DMS 273 (cell line): Measurements from ENCODE around the gene TPP2.

ENCODE experiments used
- DNase-seq: peaks from one replicate; lab custom pipeline; 2025; ENCODE audit not compliant: unreplicated experiment; lab: John Stamatoyannopoulos, UW

Gene TPP2

GRCh38 chr13:102596147-102597028 lies at the start of gene TPP2:
Gene TPP2, plus strand, starts transcription at chr13:102596986. Its CDS starts 53 bp downstream, at chr13:102597039.
- peak; percentile 98 for DNase-seq

- DNase-seq, result no peak
Observed at GRCh38 chr13:102548811-102549210, 48.0 kb upstream of the TPP2 start.

GRCh38 chr13:102550507-102550906 lies 46.3 kb upstream of the TPP2 start:
- DNase-seq, result no peak

GRCh38 chr13:102555914-102556553 lies 40.8 kb upstream of the TPP2 start:
- DNase-seq, result peak; percentile 73

GRCh38 chr13:102556806-102557205 lies 40.0 kb upstream of the TPP2 start:
- DNase-seq, result peak; percentile 27

- DNase-seq, result peak; percentile 11
Observed at GRCh38 chr13:102558029-102558428, 38.8 kb upstream of the TPP2 start.

- no peak for DNase-seq
Observed at GRCh38 chr13:102561933-102562332, 34.9 kb upstream of the TPP2 start.

- no peak for DNase-seq
Observed at GRCh38 chr13:102563267-102563666, 33.5 kb upstream of the TPP2 start.

- DNase-seq, result no peak
Observed at GRCh38 chr13:102564564-102564963, 32.2 kb upstream of the TPP2 start.

- DNase-seq, result no peak
Observed at GRCh38 chr13:102566513-102566912, 30.3 kb upstream of the TPP2 start.

- DNase-seq, result no peak
Observed at GRCh38 chr13:102567857-102568256, 28.9 kb upstream of the TPP2 start.

GRCh38 chr13:102569488-102569887 lies 27.3 kb upstream of the TPP2 start:
- DNase-seq, result no peak

- DNase-seq, result peak; percentile 42
Observed at GRCh38 chr13:102571075-102571474, 25.7 kb upstream of the TPP2 start.

- DNase-seq, result no peak
Observed at GRCh38 chr13:102572323-102572722, 24.5 kb upstream of the TPP2 start.

- peak; percentile 77 for DNase-seq
Observed at GRCh38 chr13:102580552-102581169, 16.1 kb upstream of the TPP2 start.

GRCh38 chr13:102582256-102582655 lies 14.5 kb upstream of the TPP2 start:
- DNase-seq, result no peak

GRCh38 chr13:102584434-102584833 lies 12.4 kb upstream of the TPP2 start:
- no peak for DNase-seq

- DNase-seq, result peak; percentile 12
Observed at GRCh38 chr13:102586615-102587014, 10.2 kb upstream of the TPP2 start.

- no peak for DNase-seq
Observed at GRCh38 chr13:102587916-102588315, 8.9 kb upstream of the TPP2 start.

- DNase-seq, result peak; percentile 95
Observed at GRCh38 chr13:102589301-102589822, 7.4 kb upstream of the TPP2 start.

- DNase-seq, result peak; percentile 87
Observed at GRCh38 chr13:102591988-102592781, 4.6 kb upstream of the TPP2 start.
